ENCODE data around the gene QSER1.
A peak's percentile ranks its signal among the peaks of the same experiment; 100 is the strongest.
"Not testable (repeated sequence)": the region's sequence is repeated elsewhere in the genome, so short reads cannot be mapped to it uniquely, and the experiment has no call there.

Gene QSER1

DNA sequence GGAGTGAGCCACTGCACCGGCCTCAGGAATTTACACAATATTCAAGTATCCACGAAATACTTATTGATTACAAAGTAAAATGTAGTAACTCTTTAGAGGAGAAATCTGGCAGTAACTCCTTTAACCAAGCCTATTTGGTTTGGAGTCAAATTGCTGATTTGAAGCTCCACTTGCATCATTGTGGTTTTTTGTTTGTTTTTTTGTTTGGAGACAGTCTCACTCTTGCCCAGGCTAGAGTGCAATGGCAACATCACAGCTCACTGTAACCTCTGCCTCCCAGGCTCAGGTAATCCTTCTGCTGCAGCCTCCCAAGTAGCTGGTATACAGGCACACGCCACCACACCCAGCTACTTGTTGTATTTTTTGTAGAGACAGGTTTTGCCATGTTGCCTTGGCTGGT, 6.4 kb upstream of the QSER1 start:
- no peak for DNase-seq (ENCODE audit: extremely low spot score)
- CTCF ChIA-PET = interaction anchor here (1.1 to 1.2 kb wide), 2 partner anchors 11 to 15 kb away, joined by 3 to 4 read pairs; no protein-coding TSS in a partner anchor
- TF ChIP-seq ZNF384 (IDR thresholded peaks at IDR 0.05) (no peak), L3MBTL2 (conservative IDR thresholded peaks at IDR 0.05) (no peak), SP1 (IDR thresholded peaks at IDR 0.05) (no peak), FOXK2 (IDR thresholded peaks at IDR 0.05) (no peak), NFRKB (IDR thresholded peaks at IDR 0.05) (no peak), FOXM1 (IDR thresholded peaks at IDR 0.05; ENCODE audit: borderline replicate concordance) (no peak), HDGF (IDR thresholded peaks at IDR 0.05; ENCODE audit: borderline replicate concordance) (no peak), BHLHE40 (IDR thresholded peaks at IDR 0.05; ENCODE audit: borderline replicate concordance) (no peak), ARNT (IDR thresholded peaks at IDR 0.05) (no peak), FOXA1 (IDR thresholded peaks at IDR 0.05) (no peak), LEF1 (IDR thresholded peaks at IDR 0.05; ENCODE audit: borderline replicate concordance) (no peak), CTBP1 (IDR thresholded peaks at IDR 0.05; ENCODE audit: borderline replicate concordance) (no peak), SUZ12 (IDR thresholded peaks at IDR 0.05) (no peak), TARDBP (IDR thresholded peaks at IDR 0.05) (no peak), ELF4 (IDR thresholded peaks at IDR 0.05) (no peak)
- TF ChIP-seq, protein P1, sequence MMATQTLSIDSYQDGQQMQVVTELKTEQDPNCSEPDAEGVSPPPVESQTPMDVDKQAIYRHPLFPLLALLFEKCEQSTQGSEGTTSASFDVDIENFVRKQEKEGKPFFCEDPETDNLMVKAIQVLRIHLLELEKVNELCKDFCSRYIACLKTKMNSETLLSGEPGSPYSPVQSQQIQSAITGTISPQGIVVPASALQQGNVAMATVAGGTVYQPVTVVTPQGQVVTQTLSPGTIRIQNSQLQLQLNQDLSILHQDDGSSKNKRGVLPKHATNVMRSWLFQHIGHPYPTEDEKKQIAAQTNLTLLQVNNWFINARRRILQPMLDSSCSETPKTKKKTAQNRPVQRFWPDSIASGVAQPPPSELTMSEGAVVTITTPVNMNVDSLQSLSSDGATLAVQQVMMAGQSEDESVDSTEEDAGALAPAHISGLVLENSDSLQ (IDR thresholded peaks at IDR 0.05) = no peak
- POLR2A ChIA-PET = no interaction called here

DNA sequence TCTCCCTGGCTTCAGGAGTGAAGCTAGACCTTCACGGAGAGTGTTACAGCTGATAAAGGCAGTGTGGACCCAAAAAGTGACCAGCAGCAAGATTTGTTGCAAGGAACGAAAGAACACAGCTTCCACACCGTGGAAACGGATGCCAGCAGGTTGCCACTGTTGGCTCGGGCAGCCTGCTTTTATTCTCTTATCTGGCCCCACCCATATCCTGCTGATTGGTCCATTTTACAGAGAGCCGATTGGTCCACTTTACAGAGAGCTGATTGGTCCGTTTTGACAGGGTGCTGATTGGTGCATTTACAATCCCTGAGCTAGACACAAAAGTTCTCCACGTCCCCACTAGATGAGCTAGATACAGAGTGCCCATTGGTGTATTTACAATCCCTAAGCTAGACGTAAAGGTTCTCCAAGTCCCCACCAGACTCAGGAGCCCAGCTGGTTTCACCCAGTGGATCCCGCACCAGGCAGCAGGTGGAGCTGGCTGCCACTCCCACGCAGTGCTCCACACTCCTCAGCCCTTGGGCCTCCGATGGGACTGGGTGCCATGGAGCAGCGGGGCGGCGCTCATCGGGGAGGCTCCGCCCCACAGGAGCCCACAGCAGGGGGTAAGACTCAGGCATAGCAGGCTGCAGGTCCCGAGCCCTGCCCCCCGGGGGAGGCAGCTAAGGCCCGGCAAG, 4.8 kb upstream of the QSER1 start:
- DNase-seq (ENCODE audit: extremely low spot score); CTCF ChIA-PET; POLR2A ChIA-PET: not testable (repeated sequence)

DNA sequence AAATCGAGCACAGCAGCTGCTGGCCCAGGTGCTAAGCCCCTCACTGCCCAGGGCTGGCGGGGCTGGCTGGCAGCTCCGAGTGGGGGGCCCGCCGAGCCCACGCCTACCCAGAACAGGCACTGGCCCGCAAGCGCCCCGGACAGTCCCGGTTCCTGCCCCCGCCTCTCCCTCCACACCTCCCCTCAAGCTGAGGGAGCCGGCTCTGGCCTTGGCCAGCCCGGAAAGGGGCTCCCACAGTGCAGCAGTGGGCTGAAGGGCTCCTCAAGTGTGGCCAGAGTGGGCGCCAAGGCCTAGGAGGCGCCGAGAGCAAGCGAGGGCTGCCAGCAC, 4.3 kb upstream of the QSER1 start:
- DNase-seq (ENCODE audit: extremely low spot score); CTCF ChIA-PET; POLR2A ChIA-PET: not testable (repeated sequence)

DNA sequence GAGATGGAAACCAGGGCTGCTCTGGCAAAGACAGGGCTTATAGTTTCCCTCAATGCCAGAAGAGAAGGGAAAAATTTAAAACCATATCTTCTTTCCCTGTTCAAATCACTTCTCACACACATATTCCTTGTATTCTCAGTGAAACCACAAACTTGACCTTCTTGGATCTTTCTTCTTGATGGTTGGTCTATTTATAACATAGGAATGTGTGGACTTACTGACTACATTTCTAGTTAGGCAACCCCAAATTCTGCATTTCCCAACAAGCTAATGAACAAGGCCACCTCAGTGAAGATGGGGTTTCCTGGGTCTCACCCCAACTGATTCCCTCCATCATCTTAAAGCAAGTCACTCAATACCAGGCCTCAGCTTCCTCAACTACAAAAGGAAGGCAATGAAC, 3.8 kb upstream of the QSER1 start:
- DNase-seq (ENCODE audit: extremely low spot score) = no peak
- ChIA-PET POLR2A (no interaction called here), CTCF (no interaction called here)
- TF ChIP-seq SP1 (IDR thresholded peaks at IDR 0.05) = no peak

DNA sequence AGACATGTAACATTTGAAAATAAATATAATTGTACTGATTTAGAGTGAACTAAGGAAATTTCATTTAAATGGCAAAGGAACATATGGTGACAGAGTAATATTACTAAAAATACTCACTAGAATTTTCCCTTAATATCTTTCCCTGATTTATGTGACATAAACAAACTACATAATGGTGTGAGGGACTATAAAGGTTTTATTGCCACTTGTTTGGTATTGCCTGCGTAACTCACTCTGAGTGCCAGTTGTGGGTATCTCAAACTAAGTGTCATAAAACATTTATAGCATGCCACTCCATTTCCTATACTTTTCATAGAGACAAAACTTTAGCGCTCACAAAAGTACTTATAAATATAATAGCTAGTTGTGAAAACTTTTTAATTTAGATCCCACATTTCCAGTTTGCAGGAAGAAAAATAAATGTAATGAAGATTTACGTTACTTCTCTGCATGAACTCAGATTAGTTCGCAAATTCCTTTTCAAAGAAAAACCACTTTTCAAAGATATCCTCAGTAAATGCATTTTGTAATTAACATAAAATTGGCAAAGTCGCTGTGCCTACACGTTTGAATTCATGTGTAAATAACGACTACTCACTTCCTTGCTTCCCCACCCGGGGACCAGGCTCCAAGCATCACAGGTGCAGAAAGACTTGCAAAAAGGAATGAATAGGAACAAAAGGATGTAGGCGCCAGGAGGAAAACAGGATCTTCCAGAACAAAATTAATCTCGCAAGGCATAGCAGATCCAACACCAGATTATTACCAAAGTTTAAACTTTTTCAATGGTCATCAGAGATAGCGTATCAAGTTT, 1.6 kb upstream of the QSER1 start:
- CTCF ChIA-PET = interaction anchor here (0.7 kb wide), 1 partner anchor 159 kb away, joined by 3 read pairs; no protein-coding TSS in a partner anchor

DNA sequence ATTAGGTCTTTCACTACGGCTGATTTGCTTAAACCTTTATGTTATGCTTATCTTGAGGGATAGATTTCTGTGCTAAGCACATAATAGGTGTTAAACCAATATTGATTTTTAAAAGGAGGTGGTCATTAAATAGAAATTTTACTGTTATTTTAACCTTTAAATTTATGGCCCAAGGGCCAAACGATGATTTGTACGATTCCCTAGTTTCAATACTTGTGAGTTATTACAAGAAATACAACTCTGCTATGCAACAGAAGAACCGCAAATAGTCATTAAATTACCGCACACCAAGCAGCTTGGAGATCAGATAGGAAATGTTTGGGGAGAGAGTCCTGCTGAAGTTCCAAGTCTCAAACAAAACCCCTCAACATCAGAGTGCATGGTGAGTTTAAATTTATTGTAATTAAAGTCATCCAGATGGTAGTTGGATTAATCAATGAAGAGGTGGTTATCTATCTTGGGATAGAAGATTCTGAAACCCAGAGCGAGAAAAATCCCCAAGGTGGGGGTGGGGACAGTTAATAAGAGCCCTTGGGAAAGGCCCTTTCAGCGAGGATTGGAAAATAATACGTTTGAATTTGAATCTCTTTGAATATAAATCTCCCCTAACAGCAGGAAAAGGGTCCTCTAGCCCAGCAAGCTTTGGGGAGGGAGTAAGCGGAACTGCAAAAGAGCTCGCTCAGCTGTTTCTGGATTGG, 805 bp upstream of the QSER1 start:
- POLR2A ChIA-PET = interaction anchor here (0.6 to 2.4 kb wide), 10 partner anchors 11 to 308 kb away, joined by 3 to 8 read pairs (median 4); partner anchors contain the start of gene EIF3M
- DNase-seq (ENCODE audit: extremely low spot score) = no peak
- CTCF ChIA-PET = interaction anchor here (0.6 kb wide), 1 partner anchor 480 kb away, joined by 3 read pairs; no protein-coding TSS in a partner anchor
- TF ChIP-seq BHLHE40 (IDR thresholded peaks at IDR 0.05; ENCODE audit: borderline replicate concordance) (no peak), SP1 (IDR thresholded peaks at IDR 0.05) (no peak), SUZ12 (IDR thresholded peaks at IDR 0.05) (no peak), TARDBP (IDR thresholded peaks at IDR 0.05) (no peak), NFRKB (IDR thresholded peaks at IDR 0.05) (no peak), ARNT (IDR thresholded peaks at IDR 0.05) (peak; percentile 55; the same call in 1 of the 2 replicates), FOXA1 (IDR thresholded peaks at IDR 0.05) (peak; percentile 97), CTBP1 (IDR thresholded peaks at IDR 0.05; ENCODE audit: borderline replicate concordance) (peak; percentile 84)
- TF ChIP-seq, protein P1 (IDR thresholded peaks at IDR 0.05) = peak; percentile 88

More for the DNA sequence above, 1.6 kb upstream of the QSER1 start:
- peak; percentile 61 for DNase-seq (ENCODE audit: extremely low spot score)
- POLR2A ChIA-PET = interaction anchor here (2.1 to 2.4 kb wide), 2 partner anchors 60 to 82 kb away, joined by 5 to 8 read pairs; no protein-coding TSS in a partner anchor
- TF ChIP-seq ARNT (IDR thresholded peaks at IDR 0.05) (peak; percentile 77), FOXM1 (IDR thresholded peaks at IDR 0.05; ENCODE audit: borderline replicate concordance) (peak; percentile 66; the same call in 1 of the 2 replicates), ELF4 (IDR thresholded peaks at IDR 0.05) (no peak), FOXK2 (IDR thresholded peaks at IDR 0.05) (no peak), TARDBP (IDR thresholded peaks at IDR 0.05) (0 out of 2 replicates have a peak, but pooled peaks have one; percentile 33), ZNF384 (IDR thresholded peaks at IDR 0.05) (no peak), NFRKB (IDR thresholded peaks at IDR 0.05) (no peak), L3MBTL2 (conservative IDR thresholded peaks at IDR 0.05) (no peak), HDGF (IDR thresholded peaks at IDR 0.05; ENCODE audit: borderline replicate concordance) (no peak), SP1 (IDR thresholded peaks at IDR 0.05) (no peak), CTBP1 (IDR thresholded peaks at IDR 0.05; ENCODE audit: borderline replicate concordance) (peak; percentile 97), FOXA1 (IDR thresholded peaks at IDR 0.05) (peak; percentile 99), LEF1 (IDR thresholded peaks at IDR 0.05; ENCODE audit: borderline replicate concordance) (peak; percentile 84; the same call in 1 of the 2 replicates), SUZ12 (IDR thresholded peaks at IDR 0.05) (no peak), BHLHE40 (IDR thresholded peaks at IDR 0.05; ENCODE audit: borderline replicate concordance) (no peak)
- TF ChIP-seq, protein P1 (IDR thresholded peaks at IDR 0.05) = peak; percentile 97

Data from HEK293T (cell line).